ENCODE results near the gene STX4.
A peak's percentile ranks its signal among the peaks of the same experiment; 100 is the strongest.

STX4 gene

GRCh38 chr16:30992276-30992780 is 41.0 kb upstream of the STX4 start:
- no peak overlapping the region for H3K27ac ChIP-seq (ENCODE audit: low read depth, low read length)
- H2AFZ ChIP-seq (ENCODE audit: low read length, unreplicated experiment), result no peak overlapping the region
- no peak overlapping the region for H3K4me3 ChIP-seq (ENCODE audit: low read depth, low read length)
- no peaks in the 10 kb centered on the region for H3K27me3 ChIP-seq (ENCODE audit: insufficient read depth, low read length)
- no peaks in the 10 kb centered on the region for H3K79me2 ChIP-seq (ENCODE audit: control insufficient read depth, insufficient read depth, low read length, unreplicated experiment)
- H3K4me1 ChIP-seq (ENCODE audit: control insufficient read depth, insufficient read depth, low read length, unreplicated experiment), result peaks cover 5% of the 10 kb centered on the region
- no peaks in the 10 kb centered on the region for H3K36me3 ChIP-seq (ENCODE audit: insufficient read depth, low read length)

GRCh38 chr16:30992931-30993816 is 40.2 kb upstream of the STX4 start:
- H2AFZ ChIP-seq (ENCODE audit: low read length, unreplicated experiment), result no peak overlapping the region
- H3K4me1 ChIP-seq (ENCODE audit: control insufficient read depth, insufficient read depth, low read length, unreplicated experiment), result peaks cover 13% of the 10 kb centered on the region
- H3K79me2 ChIP-seq (ENCODE audit: control insufficient read depth, insufficient read depth, low read length, unreplicated experiment), result no peaks in the 10 kb centered on the region
- no peaks in the 10 kb centered on the region for H3K36me3 ChIP-seq (ENCODE audit: insufficient read depth, low read length)
- no peak overlapping the region for H3K27ac ChIP-seq (ENCODE audit: low read depth, low read length)
- H3K27me3 ChIP-seq (ENCODE audit: insufficient read depth, low read length), result no peaks in the 10 kb centered on the region
- no peak overlapping the region for H3K4me3 ChIP-seq (ENCODE audit: low read depth, low read length)

- H2AFZ ChIP-seq (ENCODE audit: low read length, unreplicated experiment), result peak overlapping the region; percentile 95
- peaks cover 22% of the 10 kb centered on the region for H3K4me1 ChIP-seq (ENCODE audit: control insufficient read depth, insufficient read depth, low read length, unreplicated experiment)
- peak overlapping the region; percentile 91 for H3K4me3 ChIP-seq (ENCODE audit: low read depth, low read length)
- H3K27me3 ChIP-seq (ENCODE audit: insufficient read depth, low read length), result no peaks in the 10 kb centered on the region
- H3K79me2 ChIP-seq (ENCODE audit: control insufficient read depth, insufficient read depth, low read length, unreplicated experiment), result no peaks in the 10 kb centered on the region
- H3K36me3 ChIP-seq (ENCODE audit: insufficient read depth, low read length), result no peaks in the 10 kb centered on the region
- H3K27ac ChIP-seq (ENCODE audit: low read depth, low read length), result peak overlapping the region; percentile 80
These were observed 37.4 kb upstream of the STX4 start for GRCh38 chr16:30995927-30996323.

GRCh38 chr16:30996324-30996984 is 36.9 kb upstream of the STX4 start:
- peak overlapping the region; percentile 91 for H3K4me3 ChIP-seq (ENCODE audit: low read depth, low read length)
- no peaks in the 10 kb centered on the region for H3K27me3 ChIP-seq (ENCODE audit: insufficient read depth, low read length)
- H3K36me3 ChIP-seq (ENCODE audit: insufficient read depth, low read length), result no peaks in the 10 kb centered on the region
- peaks cover 22% of the 10 kb centered on the region for H3K4me1 ChIP-seq (ENCODE audit: control insufficient read depth, insufficient read depth, low read length, unreplicated experiment)
- peak overlapping the region; percentile 80 for H3K27ac ChIP-seq (ENCODE audit: low read depth, low read length)
- peak overlapping the region; percentile 95 for H2AFZ ChIP-seq (ENCODE audit: low read length, unreplicated experiment)
- no peaks in the 10 kb centered on the region for H3K79me2 ChIP-seq (ENCODE audit: control insufficient read depth, insufficient read depth, low read length, unreplicated experiment)

- H3K27ac ChIP-seq (ENCODE audit: low read depth, low read length), result peak overlapping the region; percentile 81
- no peaks in the 10 kb centered on the region for H3K79me2 ChIP-seq (ENCODE audit: control insufficient read depth, insufficient read depth, low read length, unreplicated experiment)
- H3K4me3 ChIP-seq (ENCODE audit: low read depth, low read length), result peak overlapping the region; percentile 91
- H3K4me1 ChIP-seq (ENCODE audit: control insufficient read depth, insufficient read depth, low read length, unreplicated experiment), result peaks cover 22% of the 10 kb centered on the region
- H3K27me3 ChIP-seq (ENCODE audit: insufficient read depth, low read length), result no peaks in the 10 kb centered on the region
- peak overlapping the region; percentile 95 for H2AFZ ChIP-seq (ENCODE audit: low read length, unreplicated experiment)
- no peaks in the 10 kb centered on the region for H3K36me3 ChIP-seq (ENCODE audit: insufficient read depth, low read length)
These were observed 36.2 kb upstream of the STX4 start for GRCh38 chr16:30996985-30997724.

GRCh38 chr16:30997725-30998711 is 35.3 kb upstream of the STX4 start:
- H3K4me3 ChIP-seq (ENCODE audit: low read depth, low read length), result peak overlapping the region; percentile 91
- H2AFZ ChIP-seq (ENCODE audit: low read length, unreplicated experiment), result peak overlapping the region; percentile 57
- H3K27ac ChIP-seq (ENCODE audit: low read depth, low read length), result peak overlapping the region; percentile 81

GRCh38 chr16:30998852-30999761 is 34.3 kb upstream of the STX4 start:
- Histone ChIP-seq H2AFZ (ENCODE audit: low read length, unreplicated experiment) (peak overlapping the region; percentile 55), H3K79me2 (ENCODE audit: control insufficient read depth, insufficient read depth, low read length, unreplicated experiment) (no peaks in the 10 kb centered on the region), H3K36me3 (ENCODE audit: insufficient read depth, low read length) (no peaks in the 10 kb centered on the region), H3K4me1 (ENCODE audit: control insufficient read depth, insufficient read depth, low read length, unreplicated experiment) (peaks cover 22% of the 10 kb centered on the region), H3K27me3 (ENCODE audit: insufficient read depth, low read length) (no peaks in the 10 kb centered on the region), H3K27ac (ENCODE audit: low read depth, low read length) (peak overlapping the region; percentile 81), H3K4me3 (ENCODE audit: low read depth, low read length) (peak overlapping the region; percentile 17; the same call in 1 of the 2 replicates)

More at GRCh38 chr16:30997725-30998711, 35.3 kb upstream of the STX4 start:
- Histone ChIP-seq H3K36me3 (ENCODE audit: insufficient read depth, low read length) (no peaks in the 10 kb centered on the region), H3K27me3 (ENCODE audit: insufficient read depth, low read length) (no peaks in the 10 kb centered on the region), H3K79me2 (ENCODE audit: control insufficient read depth, insufficient read depth, low read length, unreplicated experiment) (no peaks in the 10 kb centered on the region), H3K4me1 (ENCODE audit: control insufficient read depth, insufficient read depth, low read length, unreplicated experiment) (peaks cover 22% of the 10 kb centered on the region)

- Histone ChIP-seq H3K27me3 (ENCODE audit: insufficient read depth, low read length) (no peaks in the 10 kb centered on the region), H3K79me2 (ENCODE audit: control insufficient read depth, insufficient read depth, low read length, unreplicated experiment) (no peaks in the 10 kb centered on the region), H3K36me3 (ENCODE audit: insufficient read depth, low read length) (no peaks in the 10 kb centered on the region), H3K27ac (ENCODE audit: low read depth, low read length) (no peak overlapping the region), H3K4me1 (ENCODE audit: control insufficient read depth, insufficient read depth, low read length, unreplicated experiment) (peaks cover 22% of the 10 kb centered on the region), H3K4me3 (ENCODE audit: low read depth, low read length) (no peak overlapping the region), H2AFZ (ENCODE audit: low read length, unreplicated experiment) (no peak overlapping the region)
These were observed 32.5 kb upstream of the STX4 start for GRCh38 chr16:31000671-31001382.

Data from ACC112 (cell line).